CD4-positive, alpha-beta memory T cell (primary cell): ENCODE data around the gene NPAS1. TPM values are rescaled to one million over a fixed set of nuclear protein-coding genes. Genes with fewer than 3 reads are reported as not detected.

Source experiments
- CTCF ChIA-PET: fragments of 350-600 bp; sonication (Branson Sonifier 250); formaldehyde crosslinking; loops from one replicate; lab custom pipeline; 2021; ENCODE audit warnings: inconsistent platforms; ENCODE audit not compliant: partially characterized antibody; lab: Charles Lee
- POLR2A ChIA-PET: fragments of 350-600 bp; sonication (Branson Sonifier 250); formaldehyde crosslinking; loops from one replicate; lab custom pipeline; 2021; ENCODE audit not compliant: partially characterized antibody; lab: Charles Lee
- DNase-seq, 5 donors: peaks; one replicate each; pipeline versions ENCODE4 v3.0.0 to v3.0.0-alpha.2; 2020 to 2022; ENCODE audit warnings: mixed read lengths in 1 of 5
- H3K27ac ChIP-seq: one replicate; pipeline ENCODE4 v1.7.0; 2013; ENCODE audit warnings: low read depth, low read length
- H3K27me3 ChIP-seq: 2 replicates; pipeline ENCODE4 v1.7.0; 2013; ENCODE audit warnings: mild to moderate bottlenecking, low read length, moderate library complexity; ENCODE audit not compliant: insufficient read depth
- H3K36me3 ChIP-seq: 2 replicates; pipeline ENCODE4 v1.7.0; 2013; ENCODE audit warnings: mild to moderate bottlenecking, low read length, moderate library complexity; ENCODE audit not compliant: insufficient read depth
- H3K4me1 ChIP-seq: 2 replicates; pipeline ENCODE4 v1.7.0; 2013; ENCODE audit warnings: mild to moderate bottlenecking, low read length, moderate library complexity; ENCODE audit not compliant: insufficient read depth
- H3K4me3 ChIP-seq, 2 donors: one replicate each; pipeline ENCODE4 v1.7.0; 2013; ENCODE audit warnings: low read length in 2 of 2, mild to moderate bottlenecking in 1 of 2
- H3K9me3 ChIP-seq, 2 donors: one replicate each; pipeline ENCODE4 v1.7.0; 2013; ENCODE audit warnings: low read length in 2 of 2, control low read depth in 1 of 2; ENCODE audit not compliant: control insufficient read depth in 1 of 2
- H3K27ac Mint-ChIP-seq, 7 donors: one replicate each; pipeline ENCODE4 v1.8.0; 2020 to 2021; ENCODE audit warnings: mixed read lengths in 7 of 7, mild to moderate bottlenecking in 6 of 7, inconsistent platforms in 3 of 7, moderate library complexity in 3 of 7
- H3K27me3 Mint-ChIP-seq, 2 donors: one replicate each; pipeline ENCODE4 v1.8.0; 2020 to 2021; ENCODE audit warnings: mixed read lengths in 2 of 2
- H3K36me3 Mint-ChIP-seq, 2 donors: one replicate each; pipeline ENCODE4 v1.8.0; 2020 to 2021; ENCODE audit warnings: mixed read lengths in 2 of 2, inconsistent platforms in 1 of 2, mild to moderate bottlenecking in 1 of 2
- H3K4me1 Mint-ChIP-seq, 4 donors: one replicate each; pipeline ENCODE4 v1.8.0; 2020 to 2021; ENCODE audit warnings: mixed read lengths in 4 of 4, mild to moderate bottlenecking in 1 of 4
- H3K4me3 Mint-ChIP-seq, 8 donors: one replicate each; pipeline ENCODE4 v1.8.0; 2020 to 2021; ENCODE audit warnings: mixed read lengths in 8 of 8, mild to moderate bottlenecking in 7 of 8, moderate library complexity in 6 of 8, inconsistent platforms in 3 of 8
- H3K9me3 Mint-ChIP-seq, 8 donors: one replicate each; pipeline ENCODE4 v1.8.0; 2020 to 2021; ENCODE audit warnings: mixed read lengths in 8 of 8, mild to moderate bottlenecking in 5 of 8, inconsistent platforms in 3 of 8, moderate library complexity in 1 of 8
- intact Hi-C: fragments of 100-400 bp; cut with micrococcal nuclease; formaldehyde crosslinking; loops from one replicate; pipeline ENCODE4 v1.15.1; 2023
- polyA plus RNA-seq, 2 donors: library from polyadenylated mRNA; unstranded; fragments of 300-500 nt; fragmentation: Illumina TruSeq; gene quantifications; one replicate each; pipeline ENCODE4 v1.2.3, GENCODE V29; 2021
- total RNA-seq, 2 experiments: library from RNA; stranded (reverse); gene quantifications; one replicate each; pipeline ENCODE4 v1.2.3, GENCODE V29; 2021

NPAS1 gene
- total and polyA plus RNA-seq, 4 experiments from 2014 or later = 0.35 to 0.64 TPM; not detected in 2

DNA sequence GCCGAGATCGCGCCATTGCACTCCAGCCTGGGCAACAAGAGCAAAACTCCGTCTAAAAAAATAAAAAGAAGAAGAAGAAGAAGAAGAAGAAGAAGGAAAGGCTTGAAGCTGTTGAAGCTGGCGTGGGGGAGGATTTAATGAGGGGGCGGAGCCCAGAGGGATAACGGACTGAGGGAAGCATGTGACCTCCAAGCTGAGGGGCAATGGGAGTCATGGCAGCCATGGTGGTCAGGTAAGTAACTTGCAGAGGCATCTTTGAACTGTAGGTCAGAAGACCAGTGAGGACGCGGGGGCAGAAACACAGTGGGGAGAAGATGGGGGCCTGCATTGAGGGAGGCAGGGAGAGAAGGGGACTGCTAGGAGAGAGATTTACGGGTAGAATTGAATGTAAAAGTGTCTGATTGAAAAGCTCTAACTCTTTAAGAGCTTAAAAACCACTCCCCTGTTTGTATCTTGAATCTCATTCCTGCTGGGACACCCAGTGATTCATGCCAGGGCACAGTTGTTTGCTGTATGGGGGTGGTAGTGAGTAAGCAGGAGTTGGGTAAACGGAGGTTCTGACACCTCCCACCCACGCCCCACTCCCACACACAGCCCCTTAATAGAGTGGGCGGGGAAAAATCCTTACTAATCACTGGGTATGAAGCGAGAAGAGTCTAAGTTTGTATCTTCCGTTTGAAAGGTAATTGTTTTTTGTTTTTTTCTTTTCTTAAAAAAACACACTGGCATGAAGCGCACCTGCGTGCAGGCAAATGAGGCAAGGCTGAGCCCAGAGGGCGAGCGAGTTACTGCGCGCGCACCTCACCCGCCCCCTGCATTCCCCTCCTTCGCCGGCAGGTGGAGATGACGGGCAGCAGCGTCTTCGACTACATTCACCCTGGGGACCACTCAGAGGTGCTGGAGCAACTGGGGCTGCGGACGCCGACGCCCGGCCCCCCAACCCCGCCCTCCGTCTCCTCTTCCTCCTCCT is 15.8 kb downstream of the NPAS1 start:
- peaks cover 23% of the 10 kb centered on the region for H3K4me1 ChIP-seq
- H3K4me3 ChIP-seq = peak overlapping the region; percentile 36 to 44
- peaks cover 0 to 1% (median 0%) of the 10 kb centered on the region in 8 donors for H3K9me3 Mint-ChIP-seq
- H3K27me3 Mint-ChIP-seq = peaks cover 5 to 19% of the 10 kb centered on the region in 2 donors
- ChIA-PET POLR2A (interaction anchor here (0.7 to 2.9 kb wide), 7 partner anchors 12 to 96 kb away, joined by 3 to 13 read pairs (median 5); partner anchors contain the start of gene ZC3H4), CTCF (interaction anchor here (0.8 to 4.8 kb wide), 21 partner anchors 10 to 277 kb away, joined by 3 to 43 read pairs (median 4); partner anchors contain the start of gene ZC3H4)
- no peak overlapping the region for H3K27ac ChIP-seq
- H3K4me1 Mint-ChIP-seq = peaks cover 11 to 32% (median 21%) of the 10 kb centered on the region in 4 donors
- intact Hi-C loops = loop anchor here (1.0 to 5.0 kb wide), 4 partner anchors 13 to 207 kb away; partner anchors contain the start of gene TMEM160
- peak overlapping the region; percentile 73 to 90 (median 87) for H3K27ac Mint-ChIP-seq
- peak; percentile 93 to 98 (median 94) for DNase-seq
- no peaks in the 10 kb centered on the region for H3K36me3 ChIP-seq
- no peaks in the 10 kb centered on the region for H3K9me3 ChIP-seq
- no peaks in the 10 kb centered on the region for H3K27me3 ChIP-seq
- peaks cover 0 to 1% of the 10 kb centered on the region in 2 donors for H3K36me3 Mint-ChIP-seq
- peak overlapping the region; percentile 84 to 98 (median 88) for H3K4me3 Mint-ChIP-seq

DNA sequence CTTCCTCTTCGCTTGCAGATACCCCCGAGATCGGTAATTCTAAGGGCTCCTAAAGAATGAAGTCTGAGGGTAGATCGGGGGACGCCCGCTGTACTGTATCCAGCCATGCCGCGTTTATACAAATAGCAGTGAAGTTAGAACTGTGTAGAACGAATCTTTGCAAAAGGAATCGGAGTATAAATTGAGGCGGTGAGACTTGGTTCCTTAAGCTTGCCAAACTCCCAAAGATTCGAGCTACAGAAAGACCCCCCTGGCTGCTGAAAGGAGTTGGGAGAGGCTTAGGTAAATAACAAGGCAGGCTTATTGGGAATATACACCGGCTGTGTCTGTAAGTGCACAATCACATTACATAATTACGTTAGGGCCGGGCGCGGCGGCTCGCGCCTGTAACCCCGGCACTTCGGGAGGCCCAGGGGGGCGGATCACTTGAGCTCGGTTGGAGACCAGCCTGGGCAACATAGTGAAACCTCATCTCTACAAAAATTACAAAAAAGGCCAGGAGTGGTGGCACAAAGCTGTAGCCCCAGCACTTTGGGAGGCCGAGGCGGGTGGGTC is 16.5 kb downstream of the NPAS1 start:
- Mint-ChIP-seq H3K27ac (peak overlapping the region; percentile 70 to 90 (median 87)), H3K36me3 (peaks cover 0 to 1% of the 10 kb centered on the region in 2 donors), H3K9me3 (no peaks in the 10 kb centered on the region), H3K4me1 (peaks cover 11 to 32% (median 21%) of the 10 kb centered on the region in 4 donors), H3K27me3 (peaks cover 3 to 17% of the 10 kb centered on the region in 2 donors), H3K4me3 (peak overlapping the region; percentile 84 to 98 (median 88))
- no peak for DNase-seq
- H3K27ac ChIP-seq = no peak overlapping the region
- no peaks in the 10 kb centered on the region for H3K36me3 ChIP-seq
- peaks cover 23% of the 10 kb centered on the region for H3K4me1 ChIP-seq
- no peaks in the 10 kb centered on the region for H3K9me3 ChIP-seq
- peak overlapping the region; percentile 36 to 44 for H3K4me3 ChIP-seq
- ChIA-PET CTCF (interaction anchor here (0.6 to 4.8 kb wide), 24 partner anchors 8 to 500 kb away, joined by 3 to 43 read pairs (median 4); partner anchors contain the start of gene ZC3H4), POLR2A (interaction anchor here (0.7 to 2.9 kb wide), 5 partner anchors 11 to 186 kb away, joined by 3 to 13 read pairs (median 5); partner anchors contain the start of genes AP2S1 and ZC3H4)
- no peaks in the 10 kb centered on the region for H3K27me3 ChIP-seq
- intact Hi-C loops = loop anchor here (5.0 kb wide), 1 partner anchor 206 kb away; no protein-coding TSS in a partner anchor

- Mint-ChIP-seq H3K4me1 (peaks cover 10 to 27% (median 16%) of the 10 kb centered on the region in 4 donors), H3K27ac (peak overlapping the region in 1 of 7 donors; percentile 59), H3K9me3 (no peaks in the 10 kb centered on the region), H3K27me3 (peaks cover 0 to 7% of the 10 kb centered on the region in 2 donors), H3K4me3 (peak overlapping the region in 3 of 8 donors; percentile 29 to 49 (median 33)), H3K36me3 (peaks cover 0 to 1% of the 10 kb centered on the region in 2 donors)
- Histone ChIP-seq H3K4me3 (no peak overlapping the region), H3K9me3 (no peaks in the 10 kb centered on the region), H3K4me1 (peaks cover 16% of the 10 kb centered on the region), H3K27me3 (no peaks in the 10 kb centered on the region), H3K36me3 (no peaks in the 10 kb centered on the region), H3K27ac (no peak overlapping the region)
- CTCF ChIA-PET = interaction anchor here (0.6 to 2.7 kb wide), 5 partner anchors 24 to 284 kb away, joined by 3 to 12 read pairs (median 3); no protein-coding TSS in a partner anchor
- intact Hi-C loops = loop anchor here (5.0 kb wide), 1 partner anchor 205 kb away; no protein-coding TSS in a partner anchor
- POLR2A ChIA-PET = interaction anchor here (1.1 kb wide), 1 partner anchor 77 kb away, joined by 3 read pairs; no protein-coding TSS in a partner anchor
- no peak for DNase-seq
Observed at GRCh38 chr19:47037766-47038165, 18.1 kb downstream of the NPAS1 start.

GRCh38 chr19:47039239-47039874 is 19.7 kb downstream of the NPAS1 start:
- H3K27me3 ChIP-seq = no peaks in the 10 kb centered on the region
- Mint-ChIP-seq H3K27ac (peak overlapping the region in 1 of 7 donors; percentile 14), H3K27me3 (peaks cover 0 to 7% of the 10 kb centered on the region in 2 donors), H3K4me1 (peaks cover 10 to 24% (median 16%) of the 10 kb centered on the region in 4 donors), H3K36me3 (peaks cover 0 to 1% of the 10 kb centered on the region in 2 donors), H3K9me3 (no peaks in the 10 kb centered on the region), H3K4me3 (peak overlapping the region in 1 of 8 donors; percentile 27)
- CTCF ChIA-PET = no interaction called here
- intact Hi-C loops = loop anchor here (5.0 kb wide), 1 partner anchor 203 kb away; no protein-coding TSS in a partner anchor
- peaks cover 16% of the 10 kb centered on the region for H3K4me1 ChIP-seq
- DNase-seq = no peak
- POLR2A ChIA-PET = no interaction called here
- no peak overlapping the region for H3K4me3 ChIP-seq
- H3K27ac ChIP-seq = no peak overlapping the region
- H3K36me3 ChIP-seq = no peaks in the 10 kb centered on the region
- H3K9me3 ChIP-seq = no peaks in the 10 kb centered on the region

DNA sequence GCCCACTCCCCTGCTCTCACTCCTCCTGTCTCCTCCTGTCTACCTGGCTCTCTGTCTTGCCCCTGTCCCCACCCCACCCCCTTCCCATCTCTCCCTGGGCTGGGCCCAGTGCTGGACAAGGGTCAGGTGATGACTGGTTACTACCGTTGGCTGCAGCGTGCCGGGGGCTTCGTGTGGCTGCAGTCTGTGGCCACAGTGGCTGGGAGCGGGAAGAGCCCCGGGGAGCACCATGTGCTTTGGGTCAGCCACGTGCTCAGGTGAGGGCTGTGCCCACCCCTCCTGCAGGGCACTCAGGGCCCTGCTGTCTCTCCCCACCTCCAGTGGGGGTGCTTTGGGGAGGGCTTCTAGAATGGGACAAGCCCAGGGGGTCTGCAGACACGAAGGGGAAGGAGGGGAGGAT is 21.2 kb downstream of the NPAS1 start:
- no peaks in the 10 kb centered on the region for H3K36me3 ChIP-seq
- intact Hi-C loops = no loop called here
- peaks cover 9% of the 10 kb centered on the region for H3K4me1 ChIP-seq
- Mint-ChIP-seq H3K27me3 (no peaks in the 10 kb centered on the region), H3K9me3 (no peaks in the 10 kb centered on the region), H3K36me3 (no peaks in the 10 kb centered on the region), H3K27ac (no peak overlapping the region), H3K4me3 (no peak overlapping the region), H3K4me1 (peaks cover 3 to 10% (median 7%) of the 10 kb centered on the region in 4 donors)
- ChIA-PET CTCF (no interaction called here), POLR2A (no interaction called here)
- no peak for DNase-seq
- H3K9me3 ChIP-seq = no peaks in the 10 kb centered on the region
- H3K27ac ChIP-seq = no peak overlapping the region
- H3K4me3 ChIP-seq = no peak overlapping the region
- H3K27me3 ChIP-seq = no peaks in the 10 kb centered on the region

DNA sequence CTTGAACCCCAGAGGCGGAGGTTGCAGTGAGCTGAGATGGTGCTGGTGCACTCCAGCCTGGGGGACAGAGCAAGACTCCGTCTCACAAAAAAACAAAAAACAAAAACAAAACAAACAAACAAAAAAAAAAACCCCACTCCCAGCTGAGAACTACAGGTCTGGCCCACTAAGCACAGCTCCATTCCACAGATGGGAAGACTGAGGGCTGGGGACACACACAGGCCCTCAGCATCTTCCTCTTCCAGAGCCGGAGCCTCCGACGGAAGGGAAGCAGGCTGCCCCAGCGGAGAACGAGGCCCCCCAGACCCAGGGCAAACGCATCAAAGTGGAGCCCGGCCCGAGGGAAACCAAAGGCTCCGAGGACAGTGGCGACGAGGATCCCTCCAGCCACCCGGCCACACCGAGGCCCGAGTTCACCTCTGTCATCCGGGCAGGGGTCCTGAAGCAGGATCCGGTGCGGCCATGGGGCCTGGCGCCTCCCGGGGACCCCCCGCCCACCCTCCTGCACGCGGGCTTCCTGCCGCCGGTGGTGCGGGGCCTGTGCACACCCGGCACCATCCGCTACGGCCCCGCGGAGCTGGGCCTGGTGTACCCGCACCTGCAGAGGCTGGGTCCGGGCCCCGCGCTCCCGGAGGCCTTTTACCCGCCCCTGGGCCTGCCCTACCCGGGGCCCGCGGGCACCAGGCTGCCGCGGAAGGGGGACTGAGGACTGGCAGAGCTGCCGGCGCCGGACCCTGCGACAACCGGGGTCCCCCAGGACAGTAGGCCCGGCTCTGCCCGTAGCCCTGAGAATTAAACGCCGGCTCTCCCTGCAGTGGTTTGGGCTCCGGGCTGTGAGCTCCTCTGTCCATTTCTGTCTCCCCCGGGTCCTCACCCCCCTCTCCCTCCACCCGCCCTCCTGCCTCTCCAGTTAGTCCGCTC is 25.6 kb downstream of the NPAS1 start:
- intact Hi-C loops = loop anchor here (5.0 kb wide), 1 partner anchor 212 kb away; the partner anchor contains the start of gene CCDC9
- Mint-ChIP-seq H3K27ac (no peak overlapping the region), H3K36me3 (peaks cover 0 to 5% of the 10 kb centered on the region in 2 donors), H3K27me3 (no peaks in the 10 kb centered on the region), H3K4me3 (no peak overlapping the region), H3K4me1 (peaks cover 7 to 21% (median 14%) of the 10 kb centered on the region in 4 donors), H3K9me3 (no peaks in the 10 kb centered on the region)
- H3K27me3 ChIP-seq = no peaks in the 10 kb centered on the region
- no peaks in the 10 kb centered on the region for H3K36me3 ChIP-seq
- no peaks in the 10 kb centered on the region for H3K9me3 ChIP-seq
- POLR2A ChIA-PET = no interaction called here
- CTCF ChIA-PET = interaction anchor here (0.8 to 1.3 kb wide), 3 partner anchors 9 to 186 kb away, joined by 3 to 4 read pairs (median 3); no protein-coding TSS in a partner anchor
- peaks cover 13% of the 10 kb centered on the region for H3K4me1 ChIP-seq
- no peak overlapping the region for H3K4me3 ChIP-seq
- no peak overlapping the region for H3K27ac ChIP-seq
- DNase-seq = no peak
